Fibroblast of upper back skin (primary cell): ENCODE measurements around the gene DCTN3.

Source experiments
- DNase-seq: peaks from one replicate; pipeline ENCODE4 v3.0.0-alpha.2; 2013

Gene DCTN3

DNA sequence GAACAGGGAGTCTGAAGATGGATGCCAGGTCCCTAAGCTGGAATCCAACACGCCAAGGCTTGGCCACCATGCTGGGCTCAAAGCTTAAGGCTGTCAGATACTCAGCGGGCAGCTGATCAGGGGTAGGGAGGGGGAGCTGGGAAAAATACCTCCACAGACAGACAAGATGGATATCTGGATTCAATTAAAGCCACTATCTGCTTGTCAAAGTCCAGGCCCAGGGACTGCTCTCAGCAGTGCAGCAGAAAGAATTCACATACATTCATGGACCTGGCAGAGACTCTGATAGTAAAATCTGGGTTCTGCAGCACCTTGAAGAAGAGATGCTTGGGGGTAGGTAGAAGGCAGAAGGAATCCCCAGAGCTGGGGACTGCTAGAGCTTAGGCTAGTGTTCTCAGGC, 5.2 kb downstream of the DCTN3 start:
- DNase-seq, result no peak

DNA sequence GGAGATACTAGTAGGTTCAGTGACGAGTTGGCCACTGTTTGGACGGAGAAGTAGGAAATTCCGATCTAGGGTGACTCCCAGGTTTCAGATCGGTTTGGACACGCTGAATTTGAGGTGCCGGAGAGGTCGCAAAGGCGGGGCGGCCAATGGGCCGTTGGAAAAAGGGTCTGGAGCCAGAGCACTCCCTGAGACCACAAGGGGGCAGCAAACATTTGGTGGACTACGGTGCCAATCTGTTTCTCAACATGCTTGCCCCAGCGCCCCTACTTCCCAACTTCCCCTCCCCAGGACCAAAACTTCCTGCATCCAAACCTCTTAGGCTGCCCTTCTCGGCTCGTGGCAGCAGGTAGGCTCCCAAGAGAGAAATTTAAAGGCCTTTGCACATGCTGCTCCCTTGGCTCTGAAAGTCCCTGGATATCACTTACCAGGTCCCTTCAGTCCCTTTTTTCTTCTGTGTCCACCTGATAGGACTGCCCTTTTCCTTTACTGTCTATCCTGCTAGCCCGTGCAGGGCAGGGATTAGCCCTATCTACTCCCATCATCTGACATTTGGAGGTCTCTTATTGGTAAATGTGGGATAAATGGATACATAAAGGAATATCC, 7.4 kb downstream of the DCTN3 start:
- DNase-seq, result peak; percentile 69

GRCh38 chr9:34611811-34612787, 8.2 kb downstream of the DCTN3 start, which contains the start of gene RPP25L:
RPP25L (minus strand) TSS chr9:34612097; CDS start chr9:34611296, 801 bp downstream.
- DNase-seq, result peak; percentile 80

GRCh38 chr9:34611251-34611810, 9.0 kb downstream of the DCTN3 start:
- DNase-seq, result no peak

GRCh38 chr9:34610434-34611206, 9.7 kb downstream of the DCTN3 start:
- DNase-seq, result no peak

DNA sequence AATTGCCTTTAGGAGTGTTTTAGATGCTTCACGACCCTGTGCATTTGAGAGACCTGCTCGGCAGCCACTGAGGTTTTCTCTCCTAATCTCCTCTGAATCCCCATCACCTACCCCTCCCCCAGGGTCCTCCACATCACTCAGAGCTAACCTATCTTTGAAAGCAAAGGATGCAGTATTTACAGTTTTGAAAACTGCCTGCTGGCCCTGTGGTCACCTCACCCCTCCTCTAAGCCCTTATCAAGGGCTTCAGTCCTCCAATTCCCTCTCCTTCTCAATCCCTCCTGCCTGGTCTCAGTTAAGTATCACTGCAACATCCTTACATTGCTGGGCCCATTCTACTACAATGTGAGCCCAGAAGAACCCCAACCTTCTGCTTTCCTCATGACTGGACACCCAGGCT, 13.0 kb downstream of the DCTN3 start:
- no peak for DNase-seq

DNA sequence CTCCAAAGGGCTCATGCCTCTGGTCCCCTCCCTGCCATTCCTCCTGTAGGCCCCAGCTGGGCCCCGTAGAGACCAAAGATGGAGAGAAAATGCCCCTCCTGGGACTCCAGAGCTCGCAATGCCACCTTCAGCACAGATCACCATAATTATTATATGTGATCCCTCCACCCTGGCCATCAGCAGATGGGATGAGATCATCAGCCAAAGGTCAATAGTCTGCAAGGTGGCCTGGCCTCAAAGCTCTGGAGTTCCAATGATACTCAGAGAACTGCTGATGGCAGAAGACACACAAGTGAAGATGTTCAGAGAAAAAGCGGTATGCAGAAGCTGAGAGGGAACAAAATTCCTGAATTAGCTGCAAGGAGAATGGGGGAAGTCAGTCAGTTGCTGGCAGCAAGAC, 13.4 kb downstream of the DCTN3 start:
- DNase-seq, result no peak

GRCh38 chr9:34606190-34606589, 14.1 kb downstream of the DCTN3 start:
- DNase-seq, result no peak

DNA sequence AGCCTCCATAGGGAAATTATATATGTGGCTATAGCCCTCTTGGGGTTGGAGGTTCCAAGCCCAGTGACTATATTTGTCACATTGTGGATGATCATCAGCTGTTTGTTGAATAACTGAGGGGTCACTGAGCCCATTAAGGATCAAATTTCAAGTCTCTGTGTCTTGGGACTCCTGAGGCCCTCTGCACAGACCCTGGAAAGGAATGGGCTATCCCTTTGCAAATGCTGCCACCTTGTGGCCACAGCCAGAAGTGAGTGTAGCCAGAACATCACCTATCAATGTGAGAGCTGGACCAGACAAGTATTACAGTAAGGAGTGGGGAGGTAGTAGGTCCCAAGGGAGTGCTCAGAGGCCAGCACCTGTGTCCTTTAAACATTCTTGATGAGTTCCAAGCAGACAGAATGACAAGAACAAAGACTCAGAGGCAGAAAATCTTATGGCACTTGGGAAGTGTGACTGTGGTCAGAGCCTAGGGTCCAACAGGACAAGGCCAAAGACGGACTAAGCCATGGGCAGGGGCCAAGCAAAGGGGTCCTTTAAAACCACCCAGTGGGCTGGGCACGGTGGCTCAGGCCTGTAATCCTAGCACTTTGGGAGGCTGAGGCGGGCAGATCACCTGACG, 16.6 kb downstream of the DCTN3 start:
- DNase-seq, result peak; percentile 67

GRCh38 chr9:34601937-34602573, 18.2 kb downstream of the DCTN3 start:
- no peak for DNase-seq

- no peak for DNase-seq
Observed at GRCh38 chr9:34600908-34601307, 19.4 kb downstream of the DCTN3 start.

DNA sequence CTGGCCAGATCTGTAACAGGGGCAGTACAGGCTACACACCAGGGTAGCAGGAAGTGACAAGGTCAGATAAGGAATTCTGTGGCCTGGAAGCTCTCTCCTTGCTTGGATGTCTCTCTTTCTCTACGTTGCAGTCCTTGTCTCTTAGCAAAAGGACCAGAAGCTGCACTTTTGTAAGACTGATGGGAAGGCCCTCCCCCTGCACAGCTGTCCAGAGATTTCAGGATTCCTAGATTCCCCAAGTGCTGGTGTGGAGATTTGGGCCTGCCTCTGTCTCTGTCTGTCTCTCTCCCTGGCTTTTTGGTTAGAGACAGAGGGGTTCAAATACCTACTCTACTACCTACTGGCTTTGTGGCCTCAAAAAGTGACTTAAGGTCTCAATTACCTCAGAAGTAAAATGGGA, 20.7 kb downstream of the DCTN3 start:
- DNase-seq, result no peak

DNA sequence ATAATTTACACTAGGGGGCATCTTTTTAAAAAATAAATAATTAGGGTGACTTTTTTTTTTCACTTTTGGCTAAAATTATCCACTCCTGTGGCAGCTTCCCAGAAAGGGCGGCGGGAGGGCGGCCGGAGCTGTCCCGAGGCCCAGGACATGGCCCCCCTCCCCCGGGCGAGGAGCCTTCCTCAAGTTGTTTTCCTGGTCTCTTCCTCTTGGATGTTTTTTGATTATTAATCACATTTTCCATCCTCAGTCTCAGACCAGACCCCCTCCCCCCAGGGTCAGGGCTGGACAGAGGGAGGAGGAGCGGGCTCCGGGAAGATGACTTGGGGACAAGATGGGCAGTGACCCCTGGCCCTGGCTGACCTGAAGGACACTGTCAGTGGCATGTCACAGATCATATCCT, 26.1 kb downstream of the DCTN3 start:
- DNase-seq, result no peak

GRCh38 chr9:34592895-34593601, 27.2 kb downstream of the DCTN3 start:
- DNase-seq, result no peak

DNA sequence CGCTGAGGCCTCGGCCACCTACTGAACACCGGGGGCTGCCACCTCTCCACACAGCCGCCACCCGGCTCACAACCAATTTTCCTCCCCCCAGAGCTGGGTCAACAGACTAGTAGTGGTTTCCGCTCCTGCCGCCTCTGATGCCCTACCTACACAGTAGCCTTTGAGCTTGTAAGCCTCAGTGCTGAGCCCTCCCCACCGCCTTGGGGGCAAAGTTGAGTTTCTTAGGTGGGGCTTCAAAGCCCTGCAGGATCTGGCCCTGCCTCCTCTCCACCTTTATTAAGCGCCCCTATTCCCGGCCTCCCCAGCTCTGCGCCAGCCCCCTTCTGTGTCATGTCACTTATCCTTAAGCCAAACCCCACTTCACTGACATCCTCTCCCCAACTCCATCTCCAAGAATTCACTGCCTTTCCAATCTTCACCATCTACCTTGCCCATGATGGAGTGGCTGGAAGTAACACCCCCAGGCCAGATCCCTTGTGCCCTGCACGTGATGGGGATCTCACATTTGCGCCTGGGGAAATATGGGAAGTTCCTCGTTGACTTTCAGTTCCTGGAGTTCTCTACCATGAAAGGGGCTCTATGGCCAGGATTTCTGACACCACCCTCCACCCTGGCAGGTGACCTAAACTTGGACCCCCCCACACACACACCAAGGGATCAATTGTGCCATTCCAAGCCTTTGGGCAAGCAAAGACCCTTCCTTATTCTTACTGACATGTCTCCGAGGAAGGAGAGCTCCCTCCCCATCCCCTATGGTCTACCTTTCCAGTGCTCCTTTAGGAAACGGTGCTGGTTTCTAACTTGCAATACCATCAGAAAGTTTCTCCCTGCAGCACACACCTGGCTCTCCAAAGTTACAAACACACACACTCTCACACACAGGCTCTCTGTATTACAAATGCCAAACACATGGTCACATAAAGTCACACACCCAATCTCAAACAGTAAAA, 28.1 kb downstream of the DCTN3 start:
- no peak for DNase-seq

DNA sequence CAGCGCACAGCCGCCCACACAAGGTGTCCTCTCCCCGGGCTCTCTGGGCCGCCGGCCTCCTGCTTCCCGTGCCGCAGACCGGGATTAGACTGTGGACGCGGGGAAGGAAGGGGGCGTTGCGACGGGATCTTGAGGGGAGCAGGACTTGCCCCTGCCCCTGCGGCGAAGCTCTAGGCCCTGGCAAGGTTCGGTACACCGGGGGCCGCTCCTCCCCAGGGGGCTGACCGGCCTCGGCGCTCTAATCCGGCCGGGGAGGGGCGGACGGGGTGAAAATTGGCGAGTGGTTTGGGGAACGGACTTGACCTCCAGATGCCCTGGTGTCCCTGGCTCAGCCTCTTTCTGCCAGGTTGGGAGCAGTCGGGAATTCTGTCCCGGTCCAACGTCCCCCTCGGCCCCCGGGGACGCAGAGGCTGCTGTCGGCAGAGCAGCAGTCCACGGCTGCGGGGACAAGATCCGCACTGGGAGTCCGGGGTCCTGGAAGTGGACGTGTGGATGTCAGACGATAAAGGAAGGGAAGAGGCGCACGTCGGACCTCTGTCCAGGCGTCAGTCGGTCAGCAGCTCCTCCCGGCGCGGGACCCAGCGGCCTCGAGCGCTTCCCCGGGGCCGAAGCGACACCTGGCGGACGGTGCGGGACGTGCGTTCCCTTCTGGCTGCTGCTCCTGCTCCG, 28.9 kb downstream of the DCTN3 start:
- peak; percentile 57 for DNase-seq

- no peak for DNase-seq
Observed at GRCh38 chr9:34590381-34591247, 29.7 kb downstream of the DCTN3 start.

GRCh38 chr9:34589636-34590380, 30.5 kb downstream of the DCTN3 start, which contains the start of gene CNTFR:
CNTFR (minus strand) TSS chr9:34589724; CDS start chr9:34568981, 20,743 bp downstream.
- no peak for DNase-seq
